ENCODE results near the gene IL31RA.
"Not testable (repeated sequence)": the region's sequence is repeated elsewhere in the genome, so short reads cannot be mapped to it uniquely, and the experiment has no call there.

IL31RA gene

GRCh38 chr5:55850839-55851674 lies at the start of gene IL31RA:
TSS of gene IL31RA (plus strand) at chr5:55851357. CDS start at chr5:55851571, 214 bp downstream.
- Mint-ChIP-seq H3K9me3 (no peaks in the 10 kb centered on the region), H3K27ac (no peak within 1 kb of the TSS), H3K4me1 (no peaks in the 10 kb centered on the region), H3K27me3 (peaks cover 16 to 26% of the 10 kb centered on the region in 2 donors), H3K36me3 (no peaks in the 10 kb centered on the region), H3K4me3 (no peak within 1 kb of the TSS)
- ATAC-seq (replicated peaks) = no peak
- DNase-seq = no peak

- Mint-ChIP-seq H3K9me3 (peaks cover 11 to 15% of the 10 kb centered on the region in 2 donors), H3K27me3 (peaks cover 13 to 26% of the 10 kb centered on the region in 2 donors)
- not testable (repeated sequence) for H3K4me3 Mint-ChIP-seq; DNase-seq; H3K4me1 Mint-ChIP-seq; ATAC-seq (replicated peaks); H3K36me3 Mint-ChIP-seq; H3K27ac Mint-ChIP-seq
Measured at GRCh38 chr5:55808814-55809213, 42.3 kb upstream of the IL31RA start.

GRCh38 chr5:55815939-55816338 lies 35.2 kb upstream of the IL31RA start:
- H3K27me3 Mint-ChIP-seq = peaks cover 15 to 16% of the 10 kb centered on the region in 2 donors
- not testable (repeated sequence) for H3K4me3 Mint-ChIP-seq; H3K4me1 Mint-ChIP-seq; H3K9me3 Mint-ChIP-seq; H3K36me3 Mint-ChIP-seq; ATAC-seq (replicated peaks); DNase-seq; H3K27ac Mint-ChIP-seq

- Mint-ChIP-seq H3K27ac (no peak overlapping the region), H3K27me3 (peaks cover 19 to 20% of the 10 kb centered on the region in 2 donors), H3K4me3 (no peak overlapping the region), H3K9me3 (no peaks in the 10 kb centered on the region), H3K4me1 (no peaks in the 10 kb centered on the region), H3K36me3 (no peaks in the 10 kb centered on the region)
- DNase-seq = no peak
- no peak for ATAC-seq (replicated peaks)
Measured at GRCh38 chr5:55816342-55816741, 34.8 kb upstream of the IL31RA start.

GRCh38 chr5:55817030-55817429 lies 34.1 kb upstream of the IL31RA start:
- DNase-seq = no peak
- no peak for ATAC-seq (replicated peaks)
- H3K27ac Mint-ChIP-seq = no peak overlapping the region
- H3K4me1 Mint-ChIP-seq = peaks cover 3% of the 10 kb centered on the region in 2 donors
- H3K36me3 Mint-ChIP-seq = no peaks in the 10 kb centered on the region
- no peak overlapping the region for H3K4me3 Mint-ChIP-seq
- H3K27me3 Mint-ChIP-seq = peaks cover 26 to 27% of the 10 kb centered on the region in 2 donors
- H3K9me3 Mint-ChIP-seq = no peaks in the 10 kb centered on the region

- peaks cover 3 to 7% of the 10 kb centered on the region in 2 donors for H3K4me1 Mint-ChIP-seq
- peaks cover 47 to 55% of the 10 kb centered on the region in 2 donors for H3K27me3 Mint-ChIP-seq
- H3K36me3 Mint-ChIP-seq = no peaks in the 10 kb centered on the region
- ATAC-seq (replicated peaks) = no peak
- DNase-seq = no peak
- H3K27ac Mint-ChIP-seq = no peak overlapping the region
- H3K9me3 Mint-ChIP-seq = no peaks in the 10 kb centered on the region
- no peak overlapping the region for H3K4me3 Mint-ChIP-seq
Measured at GRCh38 chr5:55820488-55820887, 30.7 kb upstream of the IL31RA start.

- ATAC-seq (replicated peaks) (peak in 1 of 2 donors; percentile 21), DNase-seq (no peak)
Measured at GRCh38 chr5:55821731-55822512, 29.2 kb upstream of the IL31RA start.

GRCh38 chr5:55823151-55823796 lies 27.9 kb upstream of the IL31RA start:
- H3K27me3 Mint-ChIP-seq = peaks cover 57 to 67% of the 10 kb centered on the region in 2 donors

More at GRCh38 chr5:55821731-55822512, 29.2 kb upstream of the IL31RA start:
- Mint-ChIP-seq H3K36me3 (no peaks in the 10 kb centered on the region), H3K27ac (no peak overlapping the region), H3K4me3 (peak overlapping the region in 1 of 2 donors; percentile 64), H3K4me1 (peaks cover 3 to 7% of the 10 kb centered on the region in 2 donors), H3K27me3 (peaks cover 52 to 61% of the 10 kb centered on the region in 2 donors), H3K9me3 (no peaks in the 10 kb centered on the region)

GRCh38 chr5:55829956-55830355 lies 21.2 kb upstream of the IL31RA start:
- peaks cover 0 to 7% of the 10 kb centered on the region in 2 donors for H3K9me3 Mint-ChIP-seq
- no peak overlapping the region for H3K27ac Mint-ChIP-seq
- H3K27me3 Mint-ChIP-seq = peaks cover 18% of the 10 kb centered on the region in 2 donors
- H3K4me3 Mint-ChIP-seq = no peak overlapping the region
- no peak for DNase-seq
- ATAC-seq (replicated peaks) = no peak
- no peaks in the 10 kb centered on the region for H3K4me1 Mint-ChIP-seq
- no peaks in the 10 kb centered on the region for H3K36me3 Mint-ChIP-seq

More at GRCh38 chr5:55823151-55823796, 27.9 kb upstream of the IL31RA start:
- no peak overlapping the region for H3K27ac Mint-ChIP-seq
- H3K9me3 Mint-ChIP-seq = no peaks in the 10 kb centered on the region
- no peaks in the 10 kb centered on the region for H3K36me3 Mint-ChIP-seq
- DNase-seq = no peak
- peaks cover 3 to 7% of the 10 kb centered on the region in 2 donors for H3K4me1 Mint-ChIP-seq
- no peak for ATAC-seq (replicated peaks)
- no peak overlapping the region for H3K4me3 Mint-ChIP-seq

- DNase-seq (no peak), ATAC-seq (replicated peaks) (no peak)
- H3K4me3 Mint-ChIP-seq = no peak overlapping the region
- no peaks in the 10 kb centered on the region for H3K36me3 Mint-ChIP-seq
- peaks cover 0 to 7% of the 10 kb centered on the region in 2 donors for H3K9me3 Mint-ChIP-seq
- H3K27ac Mint-ChIP-seq = no peak overlapping the region
- no peaks in the 10 kb centered on the region for H3K4me1 Mint-ChIP-seq
- H3K27me3 Mint-ChIP-seq = peaks cover 3 to 9% of the 10 kb centered on the region in 2 donors
Measured at GRCh38 chr5:55832446-55832845, 18.7 kb upstream of the IL31RA start.

GRCh38 chr5:55836191-55836590 lies 15.0 kb upstream of the IL31RA start:
- no peak overlapping the region for H3K4me3 Mint-ChIP-seq
- H3K36me3 Mint-ChIP-seq = no peaks in the 10 kb centered on the region
- H3K9me3 Mint-ChIP-seq = peaks cover 0 to 7% of the 10 kb centered on the region in 2 donors
- H3K27ac Mint-ChIP-seq = no peak overlapping the region
- DNase-seq (no peak), ATAC-seq (replicated peaks) (no peak)
- H3K4me1 Mint-ChIP-seq = no peaks in the 10 kb centered on the region
- peaks cover 0 to 4% of the 10 kb centered on the region in 2 donors for H3K27me3 Mint-ChIP-seq

GRCh38 chr5:55841976-55842375 lies 9.2 kb upstream of the IL31RA start:
- H3K4me1 Mint-ChIP-seq = no peaks in the 10 kb centered on the region
- no peaks in the 10 kb centered on the region for H3K36me3 Mint-ChIP-seq
- ATAC-seq (replicated peaks) (no peak), DNase-seq (no peak)
- peaks cover 10 to 11% of the 10 kb centered on the region in 2 donors for H3K9me3 Mint-ChIP-seq
- peaks cover 7 to 13% of the 10 kb centered on the region in 2 donors for H3K27me3 Mint-ChIP-seq
- no peak overlapping the region for H3K4me3 Mint-ChIP-seq
- H3K27ac Mint-ChIP-seq = no peak overlapping the region

- Mint-ChIP-seq H3K4me1 (no peaks in the 10 kb centered on the region), H3K9me3 (peaks cover 8 to 11% of the 10 kb centered on the region in 2 donors), H3K36me3 (no peaks in the 10 kb centered on the region), H3K27me3 (peaks cover 22 to 25% of the 10 kb centered on the region in 2 donors), H3K27ac (no peak overlapping the region), H3K4me3 (no peak overlapping the region)
- DNase-seq = no peak
- ATAC-seq (replicated peaks) = no peak
Measured at GRCh38 chr5:55847837-55848236, 3.3 kb upstream of the IL31RA start.

GRCh38 chr5:55848783-55849182 lies 2.4 kb upstream of the IL31RA start:
- H3K27me3 Mint-ChIP-seq = peaks cover 20 to 22% of the 10 kb centered on the region in 2 donors
- ATAC-seq (replicated peaks) (no peak), DNase-seq (no peak)
- H3K27ac Mint-ChIP-seq = no peak overlapping the region
- H3K4me1 Mint-ChIP-seq = no peaks in the 10 kb centered on the region
- H3K4me3 Mint-ChIP-seq = no peak overlapping the region
- no peaks in the 10 kb centered on the region for H3K36me3 Mint-ChIP-seq
- H3K9me3 Mint-ChIP-seq = peaks cover 6 to 7% of the 10 kb centered on the region in 2 donors

All from stimulated activated naive B cell treated with anti-CD40 and anti-IgM and Interleukin-4, amounts not matched to agents 10 μg/mL and 1 μg/mL and 100 μg/mL, for 72 hours (primary cell).